ENCODE results near the gene ABHD18. TPM values are rescaled to one million over a fixed set of nuclear protein-coding genes. Genes with fewer than 3 reads are reported as not detected.
"Not testable (repeated sequence)": the region's sequence is repeated elsewhere in the genome, so short reads cannot be mapped to it uniquely, and the experiment has no call there.

The ABHD18 gene
- total RNA-seq, 1 experiment from 2014 or later = 14.9 TPM

- Mint-ChIP-seq H3K27me3 (ENCODE audit: insufficient read depth, unreplicated experiment) (no peaks in the 10 kb centered on the region), H3K9me3 (ENCODE audit: unreplicated experiment) (no peaks in the 10 kb centered on the region), H3K36me3 (ENCODE audit: insufficient read depth, unreplicated experiment) (peaks cover 15% of the 10 kb centered on the region), H3K4me3 (ENCODE audit: unreplicated experiment) (no peak overlapping the region), H3K27ac (ENCODE audit: unreplicated experiment) (no peak overlapping the region), H3K4me1 (ENCODE audit: low read depth, unreplicated experiment) (no peaks in the 10 kb centered on the region)
- Histone ChIP-seq H3K9me3 (no peaks in the 10 kb centered on the region), H3K36me3 (ENCODE audit: control insufficient read depth, insufficient read depth, low read length) (no peaks in the 10 kb centered on the region), H3K27me3 (replicated peaks; ENCODE audit: control insufficient read depth, insufficient read depth, low read length) (no peaks in the 10 kb centered on the region), H3K4me1 (no peaks in the 10 kb centered on the region), H3K4me3 (ENCODE audit: low read depth, low read length) (no peak overlapping the region)
- TF ChIP-seq CTCF (IDR thresholded peaks at IDR 0.05; ENCODE audit: insufficient read depth in 1 of 2, low read depth in 1 of 2, low read length in 1 of 2, severe bottlenecking in 1 of 2, unreplicated experiment in 1 of 2) = no peak
- intact Hi-C loops (cut with micrococcal nuclease; ENCODE audit: unreplicated experiment) = no loop called here
- no peak for DNase-seq
- no TSS peak for BruUV-seq (replicated peaks)
- POLR2A ChIA-PET = no interaction called here
- CTCF ChIA-PET = no interaction called here
These were observed 44.7 kb upstream of the ABHD18 start for GRCh38 chr4:127920521-127920920.

DNA sequence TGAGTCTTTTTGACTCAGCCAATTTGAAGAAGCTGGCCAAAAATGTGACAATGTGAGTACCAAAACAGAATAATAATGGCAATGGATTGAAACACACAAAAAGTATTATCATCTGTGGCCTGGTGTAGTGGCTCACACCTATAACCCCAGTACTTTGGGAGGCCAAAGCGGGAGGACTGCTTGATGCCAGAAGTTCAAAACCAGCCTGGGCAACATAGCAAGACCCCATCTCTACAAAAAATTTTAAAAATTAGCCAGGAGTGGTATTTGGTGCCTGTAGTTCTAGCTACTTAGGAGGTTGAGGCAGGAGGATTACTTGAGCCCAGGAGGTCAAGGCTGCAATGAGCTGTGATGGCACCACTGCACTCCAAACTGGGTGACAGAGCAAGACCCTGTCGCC is 43.0 kb upstream of the ABHD18 start:
- Histone ChIP-seq H3K36me3 (ENCODE audit: control insufficient read depth, insufficient read depth, low read length) (no peaks in the 10 kb centered on the region), H3K4me1 (no peaks in the 10 kb centered on the region), H3K27me3 (replicated peaks; ENCODE audit: control insufficient read depth, insufficient read depth, low read length) (no peaks in the 10 kb centered on the region), H3K9me3 (no peaks in the 10 kb centered on the region), H3K4me3 (ENCODE audit: low read depth, low read length) (no peak overlapping the region)
- no peak overlapping the region for H3K4me3 Mint-ChIP-seq (ENCODE audit: unreplicated experiment)
- POLR2A ChIA-PET = no interaction called here
- H3K4me1 Mint-ChIP-seq (ENCODE audit: low read depth, unreplicated experiment) = no peaks in the 10 kb centered on the region
- no peaks in the 10 kb centered on the region for H3K9me3 Mint-ChIP-seq (ENCODE audit: unreplicated experiment)
- no TSS peak for BruUV-seq (replicated peaks)
- intact Hi-C loops (cut with micrococcal nuclease; ENCODE audit: unreplicated experiment) = no loop called here
- DNase-seq = no peak
- H3K36me3 Mint-ChIP-seq (ENCODE audit: insufficient read depth, unreplicated experiment) = peaks cover 16% of the 10 kb centered on the region
- no peaks in the 10 kb centered on the region for H3K27me3 Mint-ChIP-seq (ENCODE audit: insufficient read depth, unreplicated experiment)
- CTCF ChIA-PET = no interaction called here
- TF ChIP-seq CTCF (IDR thresholded peaks at IDR 0.05; ENCODE audit: insufficient read depth in 1 of 2, low read depth in 1 of 2, low read length in 1 of 2, severe bottlenecking in 1 of 2, unreplicated experiment in 1 of 2) = no peak
- H3K27ac Mint-ChIP-seq (ENCODE audit: unreplicated experiment) = no peak overlapping the region

DNA sequence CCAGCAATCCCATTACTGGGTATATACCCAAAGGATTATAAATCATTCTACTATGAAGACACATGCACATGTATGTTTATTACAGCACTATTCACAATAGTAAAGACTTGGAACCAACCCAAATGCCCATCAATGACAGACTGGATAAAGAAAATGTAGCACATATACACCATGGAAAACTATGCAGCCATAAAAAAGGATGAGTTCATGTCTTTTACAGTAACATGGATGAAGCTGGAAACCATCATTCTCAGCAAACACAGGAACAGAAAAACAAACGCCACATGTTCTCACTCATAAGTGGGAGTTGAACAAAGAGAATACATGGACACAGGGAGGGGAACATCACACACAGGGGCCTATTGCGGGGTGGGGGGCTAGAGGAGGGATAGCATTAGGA is 39.5 kb upstream of the ABHD18 start:
- H3K4me1 ChIP-seq; BruUV-seq (replicated peaks); H3K36me3 ChIP-seq (ENCODE audit: control insufficient read depth, insufficient read depth, low read length); H3K4me1 Mint-ChIP-seq (ENCODE audit: low read depth, unreplicated experiment); DNase-seq; H3K27me3 Mint-ChIP-seq (ENCODE audit: insufficient read depth, unreplicated experiment); POLR2A ChIA-PET; H3K9me3 ChIP-seq; H3K27ac Mint-ChIP-seq (ENCODE audit: unreplicated experiment); CTCF ChIA-PET; H3K9me3 Mint-ChIP-seq (ENCODE audit: unreplicated experiment); intact Hi-C loops (cut with micrococcal nuclease; ENCODE audit: unreplicated experiment); H3K36me3 Mint-ChIP-seq (ENCODE audit: insufficient read depth, unreplicated experiment); H3K27me3 ChIP-seq (replicated peaks; ENCODE audit: control insufficient read depth, insufficient read depth, low read length); H3K4me3 Mint-ChIP-seq (ENCODE audit: unreplicated experiment); H3K4me3 ChIP-seq (ENCODE audit: low read depth, low read length): not testable (repeated sequence)

DNA sequence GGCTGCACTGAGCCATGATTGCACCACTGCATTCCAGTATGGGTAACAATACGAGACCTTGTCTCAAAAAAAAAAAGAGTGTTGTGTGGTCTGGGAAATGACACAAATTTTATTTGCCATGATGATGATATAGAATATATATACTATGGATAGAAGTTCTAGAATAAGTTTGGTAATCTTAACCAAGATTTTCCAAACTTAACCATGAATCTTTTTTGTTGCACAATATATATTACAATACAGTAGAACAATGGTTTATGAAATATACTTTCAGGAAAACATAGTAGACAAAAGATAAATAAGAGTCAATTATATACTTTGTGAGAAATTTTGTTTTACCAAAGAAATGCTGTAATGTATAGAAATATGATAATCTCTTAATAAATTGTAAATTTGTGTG is 35.0 kb upstream of the ABHD18 start:
- Mint-ChIP-seq H3K27ac (ENCODE audit: unreplicated experiment) (no peak overlapping the region), H3K4me1 (ENCODE audit: low read depth, unreplicated experiment) (no peaks in the 10 kb centered on the region), H3K36me3 (ENCODE audit: insufficient read depth, unreplicated experiment) (peaks cover 4% of the 10 kb centered on the region), H3K9me3 (ENCODE audit: unreplicated experiment) (no peaks in the 10 kb centered on the region), H3K27me3 (ENCODE audit: insufficient read depth, unreplicated experiment) (no peaks in the 10 kb centered on the region), H3K4me3 (ENCODE audit: unreplicated experiment) (no peak overlapping the region)
- H3K36me3 ChIP-seq (ENCODE audit: control insufficient read depth, insufficient read depth, low read length) = no peaks in the 10 kb centered on the region
- H3K4me3 ChIP-seq (ENCODE audit: low read depth, low read length) = no peak overlapping the region
- DNase-seq = no peak
- no peaks in the 10 kb centered on the region for H3K4me1 ChIP-seq
- POLR2A ChIA-PET = no interaction called here
- BruUV-seq (replicated peaks) = no TSS peak
- CTCF ChIA-PET = no interaction called here
- H3K27me3 ChIP-seq (replicated peaks; ENCODE audit: control insufficient read depth, insufficient read depth, low read length) = no peaks in the 10 kb centered on the region
- H3K9me3 ChIP-seq = no peaks in the 10 kb centered on the region
- no peak for TF ChIP-seq CTCF (IDR thresholded peaks at IDR 0.05; ENCODE audit: insufficient read depth in 1 of 2, low read depth in 1 of 2, low read length in 1 of 2, severe bottlenecking in 1 of 2, unreplicated experiment in 1 of 2)
- intact Hi-C loops (cut with micrococcal nuclease; ENCODE audit: unreplicated experiment) = no loop called here

DNA sequence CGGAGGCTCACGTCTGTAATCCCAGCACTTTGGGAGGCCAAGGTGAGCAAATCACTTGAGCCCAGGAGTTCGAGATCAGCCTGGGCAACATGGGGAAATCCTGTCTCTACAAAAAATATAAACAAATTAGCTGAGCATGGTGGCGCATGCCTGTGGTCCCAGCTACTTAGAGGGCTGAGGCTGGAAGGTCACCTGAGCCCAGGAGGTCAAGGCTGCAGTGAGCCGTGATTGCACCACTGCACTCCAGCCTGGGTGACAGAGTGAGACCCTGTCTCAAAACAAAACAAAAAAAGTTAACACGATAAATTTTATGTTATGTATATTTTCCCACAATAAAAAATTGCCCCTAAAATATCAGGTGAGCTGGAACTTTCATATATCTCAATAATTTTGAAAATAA is 33.4 kb upstream of the ABHD18 start:
- H3K36me3 Mint-ChIP-seq (ENCODE audit: insufficient read depth, unreplicated experiment); BruUV-seq (replicated peaks); H3K27me3 Mint-ChIP-seq (ENCODE audit: insufficient read depth, unreplicated experiment); POLR2A ChIA-PET; intact Hi-C loops (cut with micrococcal nuclease; ENCODE audit: unreplicated experiment); DNase-seq; H3K4me3 ChIP-seq (ENCODE audit: low read depth, low read length); CTCF ChIA-PET; H3K4me3 Mint-ChIP-seq (ENCODE audit: unreplicated experiment); H3K4me1 Mint-ChIP-seq (ENCODE audit: low read depth, unreplicated experiment); H3K27me3 ChIP-seq (replicated peaks; ENCODE audit: control insufficient read depth, insufficient read depth, low read length); H3K9me3 ChIP-seq; H3K36me3 ChIP-seq (ENCODE audit: control insufficient read depth, insufficient read depth, low read length); H3K27ac Mint-ChIP-seq (ENCODE audit: unreplicated experiment); H3K4me1 ChIP-seq; H3K9me3 Mint-ChIP-seq (ENCODE audit: unreplicated experiment): not testable (repeated sequence)

Data from Caco-2 (cell line).